CD4-positive, alpha-beta T cell treated with Interleukin-1 beta for 1 hour (primary cell): ENCODE results near the gene PDE4B.

Experiments
- DNase-seq, 2 donors: peaks; one replicate each; pipeline ENCODE4 v3.0.0-alpha.2; 2020 to 2022

PDE4B gene

DNA sequence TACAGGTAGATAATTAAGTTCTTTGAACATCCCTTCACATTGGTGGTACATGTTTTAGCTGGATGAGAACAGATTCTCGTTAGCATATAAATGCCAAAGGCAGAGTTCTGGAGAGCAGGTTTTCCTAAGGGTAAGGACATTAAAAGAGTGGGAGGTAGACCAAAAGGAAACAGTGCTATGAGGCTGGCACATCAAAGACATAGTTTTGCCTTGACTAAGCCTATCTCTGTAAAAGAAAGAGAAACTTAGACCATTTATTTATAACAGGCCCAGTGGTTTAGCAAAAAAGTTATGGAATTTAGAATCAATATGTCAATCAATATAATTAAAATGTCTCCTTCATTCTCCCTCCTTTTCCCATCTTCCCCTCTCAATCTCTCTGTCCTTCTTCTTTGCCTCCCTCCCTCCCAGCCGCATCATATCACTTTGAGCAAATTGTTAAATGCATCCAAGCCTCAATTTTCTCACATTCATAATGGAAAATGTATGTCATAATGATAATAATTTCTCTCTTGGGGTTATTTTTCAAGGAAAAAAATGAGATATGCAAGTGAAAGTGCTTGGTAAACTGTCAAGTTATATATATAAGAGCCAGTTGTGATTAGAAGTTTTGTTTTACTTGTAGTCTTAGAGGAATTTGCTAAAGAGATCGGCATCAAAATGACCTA lies 531.4 kb downstream of the PDE4B start:
- no peak for DNase-seq

DNA sequence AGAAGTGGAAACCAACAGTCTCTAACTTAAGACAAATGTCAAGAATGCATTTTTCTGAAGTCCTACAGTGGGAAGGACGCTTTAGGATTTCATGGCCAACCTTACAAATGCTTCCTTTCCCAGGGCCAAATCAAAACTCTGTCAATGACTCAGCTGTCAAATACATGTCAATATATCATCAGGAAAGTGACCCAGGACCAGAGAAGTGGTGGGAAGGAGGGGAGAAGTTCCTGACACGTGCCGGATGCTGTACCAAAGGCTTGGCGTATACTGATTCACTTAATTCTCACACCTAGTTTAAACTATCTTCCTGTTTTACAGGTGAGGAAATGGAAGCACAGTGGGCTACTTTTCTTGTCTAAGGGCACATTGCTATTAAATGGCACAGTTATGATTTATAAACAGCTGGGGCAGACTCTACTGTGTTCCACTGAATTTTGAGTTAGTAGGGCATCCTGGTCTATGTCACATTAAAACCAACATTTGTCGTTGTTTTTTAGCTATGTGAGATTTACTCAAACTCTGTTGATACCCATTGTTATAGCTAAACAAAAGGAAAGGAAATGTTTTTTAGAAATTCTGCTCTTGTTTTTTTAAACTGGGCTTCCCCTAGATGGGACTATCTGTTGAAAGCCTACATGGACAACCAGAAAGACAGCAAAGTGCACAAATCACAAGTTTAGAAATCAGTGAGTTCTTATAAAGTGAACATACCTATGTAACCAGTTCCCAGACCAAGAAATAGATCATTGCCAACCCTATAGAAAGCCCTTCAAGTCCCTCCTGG lies 533.1 kb downstream of the PDE4B start:
- no peak for DNase-seq

- no peak for DNase-seq
Measured at GRCh38 chr1:66326867-66327266, 534.2 kb downstream of the PDE4B start.

GRCh38 chr1:66327588-66327987 lies 534.9 kb downstream of the PDE4B start:
- no peak for DNase-seq

DNA sequence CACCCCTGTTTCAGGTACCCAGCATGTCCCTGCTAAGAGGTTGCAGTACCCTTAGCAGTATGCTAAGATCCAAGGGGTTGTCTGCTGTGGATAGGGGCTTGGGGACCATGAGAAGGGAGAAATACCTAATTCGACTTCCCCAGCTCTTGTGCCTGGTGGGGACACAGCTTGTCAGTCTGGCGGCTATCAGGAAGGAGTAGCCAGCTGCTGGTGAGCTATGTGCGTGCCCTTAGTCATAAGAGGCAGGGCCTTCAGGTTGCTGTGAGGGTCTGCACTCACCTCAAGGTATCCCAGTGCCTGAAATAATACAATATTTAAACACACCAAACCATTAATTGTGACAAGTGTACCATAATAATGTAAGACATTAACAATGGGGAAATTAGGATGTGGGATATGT lies 536.2 kb downstream of the PDE4B start:
- no peak for DNase-seq

- peak in 1 of 2 donors; percentile 68 for DNase-seq
Measured at GRCh38 chr1:66330722-66331141, 538.0 kb downstream of the PDE4B start.

DNA sequence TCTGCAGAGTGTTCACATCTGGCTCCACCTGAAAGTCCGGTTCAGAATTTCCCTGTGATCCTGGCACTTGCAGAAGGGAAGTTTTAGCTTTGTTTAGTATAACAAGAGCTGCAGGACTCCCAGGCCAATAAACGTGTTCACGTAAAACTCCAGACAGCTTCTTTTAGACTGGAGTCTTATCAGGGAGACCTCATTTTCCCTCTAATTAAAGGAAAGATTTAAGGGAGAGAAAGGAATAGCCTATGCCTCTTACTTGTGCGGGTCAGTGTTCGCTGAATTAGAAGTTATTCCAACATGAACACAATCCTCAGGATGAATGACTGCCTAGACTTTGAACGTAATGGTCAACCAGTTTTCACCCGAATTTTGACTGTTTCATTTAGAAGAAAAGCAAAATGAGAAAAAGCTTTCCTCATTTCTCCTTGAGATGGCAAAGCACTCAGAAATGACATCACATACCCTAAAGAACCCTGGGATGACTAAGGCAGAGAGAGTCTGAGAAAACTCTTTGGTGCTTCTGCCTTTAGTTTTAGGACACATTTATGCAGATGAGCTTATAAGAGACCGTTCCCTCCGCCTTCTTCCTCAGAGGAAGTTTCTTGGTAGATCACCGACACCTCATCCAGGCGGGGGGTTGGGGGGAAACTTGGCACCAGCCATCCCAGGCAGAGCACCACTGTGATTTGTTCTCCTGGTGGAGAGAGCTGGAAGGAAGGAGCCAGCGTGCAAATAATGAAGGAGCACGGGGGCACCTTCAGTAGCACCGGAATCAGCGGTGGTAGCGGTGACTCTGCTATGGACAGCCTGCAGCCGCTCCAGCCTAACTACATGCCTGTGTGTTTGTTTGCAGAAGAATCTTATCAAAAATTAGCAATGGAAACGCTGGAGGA lies 539.2 kb downstream of the PDE4B start:
- peak; percentile 62 to 82 for DNase-seq

- no peak for DNase-seq
Measured at GRCh38 chr1:66332548-66332901, 539.8 kb downstream of the PDE4B start.

DNA sequence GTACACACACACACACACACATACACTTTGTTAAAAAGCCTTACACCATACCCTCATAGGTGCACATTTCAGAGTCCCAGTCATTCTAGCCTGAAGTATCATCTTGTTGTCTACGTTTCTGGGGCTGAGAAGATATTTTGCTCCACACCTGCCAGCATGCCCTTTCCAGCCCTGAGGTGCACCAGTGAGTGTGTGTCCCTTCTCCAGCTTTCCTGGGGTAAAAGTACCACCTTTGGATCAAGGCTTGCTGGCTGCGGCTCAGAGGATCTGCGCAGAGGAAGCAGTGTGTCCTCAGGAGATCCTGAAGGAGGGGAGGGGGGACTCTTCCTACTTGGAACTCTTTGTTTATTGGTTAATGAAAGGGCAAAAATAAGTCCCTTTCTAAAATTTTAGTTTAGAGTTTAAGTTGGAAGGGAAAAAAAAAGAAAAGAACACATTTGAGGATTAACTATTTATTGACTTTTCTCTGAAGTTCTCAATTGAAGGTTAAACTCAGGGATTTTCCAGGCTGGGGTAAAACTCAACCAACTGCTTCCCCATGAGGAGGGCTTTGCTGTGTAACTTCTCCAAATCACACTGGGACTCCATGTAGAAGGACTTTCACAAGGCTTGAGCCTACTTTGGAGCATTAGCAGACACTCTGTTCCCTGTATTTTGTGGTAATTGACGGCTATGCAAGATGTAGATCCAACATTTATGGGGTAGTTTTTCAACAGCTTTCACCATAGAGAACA lies 540.9 kb downstream of the PDE4B start:
- peak; percentile 41 to 55 for DNase-seq

DNA sequence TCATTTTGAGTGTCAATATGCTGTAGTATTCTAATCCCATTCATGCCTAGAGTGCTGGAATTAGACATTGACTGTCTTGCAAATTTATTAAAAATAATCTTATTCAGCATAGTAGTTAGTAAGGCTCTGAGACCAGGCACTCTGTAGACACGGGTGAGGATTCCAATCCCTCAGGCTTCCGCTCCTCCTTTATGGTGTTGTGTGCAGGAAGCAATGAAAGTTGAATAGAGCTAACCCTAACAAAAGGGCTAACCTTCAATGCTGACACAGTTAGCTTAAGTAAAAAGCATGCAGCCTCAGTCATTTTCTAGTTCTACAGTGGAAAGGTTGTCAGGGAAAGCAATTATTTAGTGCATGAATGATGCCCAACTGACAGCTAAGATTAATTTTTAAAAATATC lies 541.6 kb downstream of the PDE4B start:
- peak in 1 of 2 donors; percentile 38 for DNase-seq

DNA sequence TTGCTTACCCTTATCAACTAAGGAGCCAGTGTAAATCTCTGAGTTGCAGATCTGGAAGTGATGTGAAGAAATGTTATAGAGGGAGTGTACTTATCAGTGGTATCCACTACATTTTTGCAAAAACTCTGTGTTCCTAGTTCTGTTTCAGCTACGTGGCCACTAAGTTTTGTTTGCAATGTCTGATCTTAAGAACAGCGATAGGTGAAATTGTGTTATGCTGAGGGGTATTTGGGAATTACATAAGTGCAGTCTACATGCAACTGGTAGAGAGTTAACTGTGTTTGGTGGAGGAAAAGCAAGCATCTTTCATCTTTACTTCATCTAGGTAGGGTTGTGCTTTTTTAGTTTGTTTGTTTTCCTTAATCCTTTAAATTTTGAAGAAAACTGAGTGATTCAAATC lies 542.4 kb downstream of the PDE4B start:
- DNase-seq = no peak

DNA sequence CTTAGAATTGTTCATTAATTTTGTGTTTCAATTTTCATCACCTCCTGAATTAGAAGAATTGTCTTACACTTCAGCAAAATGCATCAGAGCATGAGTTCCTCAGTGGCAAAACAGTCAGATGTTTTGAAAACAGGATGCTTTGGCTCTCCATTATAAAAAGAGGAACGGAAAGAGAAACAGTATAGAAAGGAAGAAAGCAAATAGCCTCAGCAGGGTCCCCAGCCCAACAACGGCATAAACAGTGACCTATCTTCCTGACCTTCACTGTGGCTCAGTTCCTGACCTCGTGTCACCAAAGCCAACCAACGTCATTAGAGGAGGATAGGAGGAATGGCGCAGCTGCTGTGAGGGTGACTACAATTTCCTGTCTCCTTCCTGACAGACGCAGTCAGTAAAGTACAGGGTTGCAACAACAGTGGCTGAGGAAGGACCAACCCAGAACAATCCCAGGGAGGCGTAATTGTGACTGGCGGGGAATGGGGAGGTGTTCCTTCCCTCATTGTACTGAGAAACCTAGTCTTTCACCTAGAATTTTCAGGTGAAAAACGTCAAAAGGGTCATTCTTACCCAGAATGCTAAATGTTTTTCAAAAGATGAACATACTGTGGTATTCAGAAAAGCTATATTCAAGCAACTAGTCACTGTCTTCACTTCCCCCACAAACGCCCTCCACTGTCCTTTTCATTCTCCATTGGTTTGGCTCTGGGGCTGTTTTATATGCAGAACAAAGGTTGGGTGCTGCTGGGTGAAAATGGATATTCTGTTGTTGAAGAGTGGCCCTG lies 543.4 kb downstream of the PDE4B start:
- DNase-seq = peak; percentile 87 to 93

DNA sequence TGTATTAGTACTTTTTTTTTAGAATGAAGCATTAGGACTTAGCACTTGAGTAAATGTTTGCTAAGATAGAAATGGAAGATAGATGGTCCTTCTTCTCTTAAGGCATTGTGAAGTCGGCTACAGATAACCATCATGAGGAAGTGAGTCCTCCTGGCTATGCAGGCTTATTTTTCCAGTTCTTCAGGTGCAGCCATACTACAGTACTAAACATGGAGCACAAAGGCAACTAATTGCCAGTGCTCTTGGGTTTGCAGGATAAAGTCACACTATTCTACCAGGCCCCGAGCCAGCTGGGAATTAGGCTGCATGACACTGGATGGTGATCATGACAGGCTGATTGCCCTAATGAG lies 543.9 kb downstream of the PDE4B start:
- DNase-seq = no peak

- no peak for DNase-seq
Measured at GRCh38 chr1:66337249-66337648, 544.6 kb downstream of the PDE4B start.

GRCh38 chr1:66339944-66340343 lies 547.2 kb downstream of the PDE4B start:
- no peak for DNase-seq

- no peak for DNase-seq
Measured at GRCh38 chr1:66341446-66342089, 548.9 kb downstream of the PDE4B start.

DNA sequence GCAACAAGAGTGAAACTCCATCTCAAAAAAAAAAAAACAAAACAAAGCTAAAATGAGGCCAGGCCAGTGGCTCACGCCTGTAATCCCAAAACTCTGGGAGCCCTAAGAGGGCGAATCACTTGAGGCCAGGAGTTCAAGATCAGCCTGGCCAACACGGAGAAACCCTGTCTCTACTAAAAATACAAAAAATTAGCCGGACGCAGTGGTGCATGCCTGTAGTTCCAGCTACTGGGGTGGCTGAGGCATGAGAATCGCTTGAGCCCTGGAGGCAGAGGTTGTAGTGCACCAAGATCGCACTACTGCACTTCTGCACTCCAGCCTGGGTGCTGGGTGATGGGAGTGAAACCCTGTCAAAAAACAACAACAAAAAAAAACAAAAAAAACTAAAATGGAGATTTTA lies 550.0 kb downstream of the PDE4B start:
- peak in 1 of 2 donors; percentile 36 for DNase-seq

- DNase-seq = no peak
Measured at GRCh38 chr1:66343569-66344325, 551.1 kb downstream of the PDE4B start.

DNA sequence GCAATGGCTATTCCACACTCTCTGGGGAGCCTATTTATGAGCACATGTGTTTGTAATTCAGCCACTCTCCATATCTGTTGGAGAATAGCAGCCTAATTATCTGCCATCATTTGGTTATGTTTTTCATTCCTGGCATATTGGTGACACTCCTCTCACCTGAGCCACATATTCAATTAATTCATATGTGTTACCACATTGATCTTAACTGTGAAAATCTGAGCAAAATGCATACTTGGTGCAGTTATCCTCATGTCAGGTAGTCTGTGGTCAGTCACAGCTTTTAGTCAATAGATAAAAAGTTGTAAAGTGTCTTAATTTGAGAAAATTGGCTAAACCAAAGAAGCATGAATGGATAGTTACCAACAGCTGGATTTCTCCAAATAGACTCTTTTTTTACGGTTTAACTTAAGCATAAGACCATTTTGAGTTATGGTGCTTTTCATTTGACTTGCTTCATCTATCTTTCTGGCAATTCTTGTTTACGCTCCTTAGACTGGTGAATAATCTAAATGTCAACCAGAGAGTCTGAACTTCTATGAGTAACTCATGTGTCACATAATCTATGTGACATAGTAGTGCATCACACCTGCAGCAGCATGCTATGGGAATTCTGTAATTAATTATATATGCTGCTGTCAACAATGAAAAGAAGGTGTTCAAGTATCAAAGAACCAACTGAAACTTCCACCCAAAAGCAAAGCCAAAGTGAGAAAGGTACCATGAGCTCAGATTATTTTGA lies 553.5 kb downstream of the PDE4B start:
- DNase-seq = no peak

GRCh38 chr1:66346873-66347272 lies 554.2 kb downstream of the PDE4B start:
- DNase-seq = no peak
